Mesothelial cell of epicardium (in vitro differentiated cells): ENCODE results near the gene WDR38. TPM values are rescaled to one million over a fixed set of nuclear protein-coding genes. Genes with fewer than 3 reads are reported as not detected.

Source experiments
- DNase-seq, 2 experiments: peaks; one replicate each; pipeline ENCODE4 v3.0.0; 2021; ENCODE audit warnings: low spot score in 2 of 2; ENCODE audit not compliant: unreplicated experiment in 2 of 2
- H3K27ac Mint-ChIP-seq: 2 replicates; pipeline ENCODE4 v1.8.0; 2021; ENCODE audit warnings: mixed read lengths
- H3K27me3 Mint-ChIP-seq: 2 replicates; pipeline ENCODE4 v1.8.0; 2021; ENCODE audit warnings: low read depth, mixed read lengths
- H3K36me3 Mint-ChIP-seq: 2 replicates; pipeline ENCODE4 v1.8.0; 2021; ENCODE audit warnings: mixed read lengths
- H3K4me1 Mint-ChIP-seq: 2 replicates; pipeline ENCODE4 v1.8.0; 2021; ENCODE audit warnings: mixed read lengths
- H3K4me3 Mint-ChIP-seq: 2 replicates; pipeline ENCODE4 v1.8.0; 2021; ENCODE audit warnings: mild to moderate bottlenecking, moderate library complexity, mixed read lengths
- H3K9me3 Mint-ChIP-seq: 2 replicates; pipeline ENCODE4 v1.8.0; 2021; ENCODE audit warnings: mixed read lengths
- CTCF ChIP-seq: fragments of 200-600 bp; sonication (generic); IDR thresholded peaks from one replicate; pipeline ENCODE4 v1.5.0; 2021; ENCODE audit warnings: antibody characterized with exemption; ENCODE audit not compliant: unreplicated experiment
- total RNA-seq: library from RNA; stranded (reverse); gene quantifications from 3 replicates; pipeline ENCODE4 v1.2.1, GENCODE V29; 2021

WDR38 gene
- total RNA-seq, result not detected in 3 replicates

DNA sequence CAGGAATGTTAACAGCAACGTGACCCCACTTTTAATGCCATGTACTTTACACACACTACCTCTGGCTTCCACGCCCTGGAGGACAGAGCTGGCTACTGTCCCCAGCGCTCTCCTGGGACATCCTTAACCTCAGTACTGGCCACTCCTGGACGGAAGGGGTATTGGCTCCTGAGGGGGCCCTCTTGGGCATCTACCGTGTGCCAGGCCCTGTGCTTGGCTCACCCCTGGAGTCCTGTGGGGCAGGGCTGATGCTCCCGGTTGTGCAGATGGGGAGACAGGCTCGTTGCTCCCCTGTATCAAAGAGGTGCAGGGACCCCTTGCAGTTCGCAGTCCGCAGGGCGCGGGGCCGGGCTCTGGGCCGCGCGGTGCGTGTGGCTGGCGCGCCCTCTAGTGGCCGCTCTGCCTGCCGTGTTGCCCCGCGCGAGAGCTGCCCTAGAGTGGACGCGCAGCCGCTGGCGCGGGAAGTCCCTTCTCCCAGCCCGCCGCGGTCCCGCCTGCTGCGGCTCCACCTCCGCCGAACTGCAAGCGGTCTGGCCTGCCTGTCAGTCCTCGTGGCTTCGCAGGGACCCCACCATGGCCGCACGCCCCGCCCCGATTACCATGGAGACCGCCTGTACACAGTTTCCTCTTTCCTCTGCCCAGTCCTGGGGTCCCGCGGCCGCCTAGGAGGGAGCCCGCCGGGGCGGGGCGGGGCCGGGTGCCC lies at the start of gene WDR38:
Gene WDR38 (plus strand): TSS at position 632 of the 703 bp plus-strand sequence. CDS start 72 bp downstream, outside the sequence.
- Mint-ChIP-seq H3K36me3 (no peaks in the 10 kb centered on the region), H3K4me1 (peaks cover 17% of the 10 kb centered on the region), H3K27me3 (no peaks in the 10 kb centered on the region), H3K9me3 (no peaks in the 10 kb centered on the region), H3K27ac (no peak within 1 kb of the TSS), H3K4me3 (peak within 1 kb of the TSS; percentile 66)
- peak; percentile 65 to 86 for DNase-seq
- TF ChIP-seq CTCF, result peak; percentile 99

GRCh38 chr9:124803911-124804310 lies 49.3 kb upstream of the WDR38 start:
- no peak for DNase-seq
- Mint-ChIP-seq H3K36me3 (peaks cover 3% of the 10 kb centered on the region), H3K27me3 (no peaks in the 10 kb centered on the region), H3K4me1 (peaks cover 5% of the 10 kb centered on the region), H3K9me3 (no peaks in the 10 kb centered on the region), H3K4me3 (no peak overlapping the region), H3K27ac (no peak overlapping the region)
- no peak for TF ChIP-seq CTCF

- Mint-ChIP-seq H3K4me3 (no peak overlapping the region), H3K27ac (no peak overlapping the region), H3K36me3 (peaks cover 3% of the 10 kb centered on the region), H3K27me3 (no peaks in the 10 kb centered on the region), H3K9me3 (no peaks in the 10 kb centered on the region), H3K4me1 (peaks cover 8% of the 10 kb centered on the region)
- no peak for TF ChIP-seq CTCF
- no peak for DNase-seq
Measured at GRCh38 chr9:124805186-124805585, 48.1 kb upstream of the WDR38 start.

DNA sequence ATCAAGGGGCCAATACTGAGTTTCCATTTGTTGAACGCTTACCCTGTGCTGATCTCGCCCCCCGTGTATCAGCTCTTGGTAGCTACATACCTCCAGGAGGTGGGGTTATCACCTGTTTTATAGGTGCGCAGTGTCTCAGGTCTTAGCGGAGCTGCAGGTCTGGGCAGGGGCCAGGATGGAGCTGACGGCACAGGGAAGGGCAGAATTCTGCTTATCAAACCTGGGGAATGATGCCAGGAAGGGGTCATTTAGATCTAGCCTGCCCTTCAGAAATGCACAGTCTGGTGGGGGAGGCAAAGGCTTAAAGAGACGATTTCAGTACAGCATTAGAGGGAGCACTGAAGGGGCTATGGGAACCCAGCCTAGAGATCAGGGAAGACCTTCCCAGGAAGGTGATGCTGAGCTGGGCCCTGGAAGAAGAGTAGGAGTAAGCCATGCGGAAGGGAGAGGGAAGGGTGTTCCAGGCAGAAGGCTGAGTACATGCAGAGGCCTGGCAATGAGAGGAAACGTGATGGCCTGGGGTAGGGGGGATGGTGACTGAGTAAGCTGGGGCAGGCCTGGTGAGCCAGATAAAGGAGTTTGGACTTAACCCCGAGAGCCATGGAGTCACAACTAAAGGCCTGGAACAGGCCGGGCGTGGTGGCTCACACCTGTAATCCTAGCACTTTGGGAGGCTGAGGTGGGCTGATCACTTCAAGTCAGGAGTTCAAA lies 44.9 kb upstream of the WDR38 start:
- TF ChIP-seq CTCF, result no peak
- Mint-ChIP-seq H3K4me1 (peaks cover 35% of the 10 kb centered on the region), H3K4me3 (no peak overlapping the region), H3K36me3 (peaks cover 3% of the 10 kb centered on the region), H3K9me3 (no peaks in the 10 kb centered on the region), H3K27ac (peak overlapping the region; percentile 68), H3K27me3 (no peaks in the 10 kb centered on the region)
- DNase-seq, result no peak

DNA sequence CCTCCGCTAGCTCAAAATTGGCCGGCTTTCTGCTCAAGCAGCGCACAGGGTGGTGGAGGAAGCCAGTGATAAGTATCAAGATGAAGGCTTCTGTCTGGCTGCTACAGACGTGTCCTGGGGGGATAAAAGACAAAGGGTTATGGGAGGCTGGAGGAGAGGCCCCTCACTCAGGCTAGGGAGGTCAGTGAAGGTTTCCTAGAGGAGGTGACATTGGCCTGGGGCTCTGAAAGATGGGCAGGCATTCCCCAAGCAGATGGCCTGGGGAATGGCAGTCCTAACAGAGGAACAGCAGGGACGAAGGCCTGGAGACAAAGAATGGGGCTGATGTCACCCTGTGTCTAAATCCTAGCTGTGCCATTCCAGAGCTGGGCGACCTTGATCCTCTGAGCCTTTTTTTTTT lies 44.0 kb upstream of the WDR38 start:
- H3K27ac Mint-ChIP-seq, result peak overlapping the region; percentile 84
- TF ChIP-seq CTCF, result no peak

More for the DNA sequence above, 44.0 kb upstream of the WDR38 start:
- Mint-ChIP-seq H3K4me3 (no peak overlapping the region), H3K27me3 (no peaks in the 10 kb centered on the region), H3K9me3 (no peaks in the 10 kb centered on the region), H3K4me1 (peaks cover 41% of the 10 kb centered on the region), H3K36me3 (peaks cover 3% of the 10 kb centered on the region)
- no peak for DNase-seq
